IMR-90 (cell line): ENCODE measurements around the gene ZNF692. TPM values are rescaled to one million over a fixed set of nuclear protein-coding genes. Genes with fewer than 3 reads are reported as not detected.

Experiments
- ATAC-seq: fragments of 200-7000 bp; cut with Tn5 transposase; 2 replicates; pipeline ENCODE4 v1.9.1; 2020; ENCODE audit warnings: low read depth, mild to moderate bottlenecking, moderate library complexity
- BruUV-seq: library from RNA; stranded (reverse); fragments of 400-500 nt; replicated peaks from 2 replicates; lab custom pipeline; 2021; lab: Mats Ljungman, UMichigan
- CTCF ChIA-PET: fragments of 300-600 bp; formaldehyde crosslinking; extraction: SDS; loops from one replicate; lab custom pipeline; 2021; ENCODE audit warnings: antibody characterized with exemption; lab: Yijun Ruan, JAX
- POLR2A ChIA-PET: fragments of 300-600 bp; sonication (Branson Sonifier 250); formaldehyde crosslinking; loops from one replicate; lab custom pipeline; 2022; ENCODE audit warnings: antibody characterized with exemption; ENCODE audit not compliant: unreplicated experiment; lab: Charles Lee
- DNase-seq: peaks from one replicate; pipeline ENCODE4 v3.0.0; 2013
- H2AFZ ChIP-seq: replicated peaks from 2 replicates; pipeline ENCODE3; 2013; ENCODE audit warnings: low read length, mild to moderate bottlenecking; ENCODE audit not compliant: poor library complexity
- H2AK5ac ChIP-seq: 2 replicates; pipeline ENCODE4 v1.6.1; 2013; ENCODE audit warnings: low read depth, low read length, inconsistent platforms
- H2AK9ac ChIP-seq: replicated peaks from 2 replicates; pipeline ENCODE3; 2013; ENCODE audit warnings: mild to moderate bottlenecking, low read depth, low read length, moderate library complexity; ENCODE audit not compliant: poor library complexity
- H2BK120ac ChIP-seq: 2 replicates; pipeline ENCODE4 v1.6.1; 2013; ENCODE audit warnings: low read depth, low read length, inconsistent platforms
- H2BK15ac ChIP-seq: 3 replicates; pipeline ENCODE4 v1.6.1; 2013; ENCODE audit warnings: low read depth, low read length, inconsistent platforms
- H2BK20ac ChIP-seq: 2 replicates; pipeline ENCODE4 v1.6.1; 2013; ENCODE audit warnings: low read depth, mild to moderate bottlenecking, inconsistent platforms, low read length, moderate library complexity
- H2BK5ac ChIP-seq: 2 replicates; pipeline ENCODE4 v1.6.1; 2013; ENCODE audit warnings: mild to moderate bottlenecking, low read depth, low read length, inconsistent platforms; ENCODE audit not compliant: poor library complexity, severe bottlenecking
- H3K14ac ChIP-seq: replicated peaks from 2 replicates; pipeline ENCODE4 v1.6.1; 2013; ENCODE audit warnings: low read depth, low read length, inconsistent platforms
- H3K18ac ChIP-seq: 2 replicates; pipeline ENCODE4 v1.6.1; 2013; ENCODE audit warnings: low read depth, low read length, control low read depth
- H3K23ac ChIP-seq: 2 replicates; pipeline ENCODE4 v1.6.1; 2013; ENCODE audit warnings: low read depth, low read length, inconsistent platforms
- H3K27ac ChIP-seq: 2 replicates; pipeline ENCODE4 v1.5.1; 2013; ENCODE audit warnings: mild to moderate bottlenecking, control low read depth, low read length; ENCODE audit not compliant: insufficient read depth
- H3K27me3 ChIP-seq: 2 replicates; pipeline ENCODE4 v1.6.1; 2013; ENCODE audit warnings: low read length; ENCODE audit not compliant: control insufficient read depth, insufficient read depth
- H3K36me3 ChIP-seq: 2 replicates; pipeline ENCODE4 v1.6.1; 2013; ENCODE audit warnings: low read length, mixed read lengths; ENCODE audit not compliant: control insufficient read depth, insufficient read depth
- H3K4ac ChIP-seq: 2 replicates; pipeline ENCODE4 v1.6.1; 2013; ENCODE audit warnings: low read depth, low read length, inconsistent platforms
- H3K4me1 ChIP-seq: 2 replicates; pipeline ENCODE4 v1.6.1; 2013; ENCODE audit warnings: low read length, mixed read lengths; ENCODE audit not compliant: control insufficient read depth, insufficient read depth
- H3K4me2 ChIP-seq: 2 replicates; pipeline ENCODE4 v1.6.1; 2013; ENCODE audit warnings: low read depth, mild to moderate bottlenecking, control low read depth, low read length, moderate library complexity
- H3K4me3 ChIP-seq: 2 replicates; pipeline ENCODE4 v1.5.1; 2013; ENCODE audit warnings: low read depth, mild to moderate bottlenecking, control low read depth, low read length, moderate library complexity; ENCODE audit not compliant: insufficient read depth
- H3K56ac ChIP-seq: 2 replicates; pipeline ENCODE4 v1.6.1; 2013; ENCODE audit warnings: low read length, inconsistent platforms; ENCODE audit not compliant: insufficient read depth; ENCODE audit errors: extremely low read depth
- H3K79me1 ChIP-seq, 2 experiments: 2 replicates each; pipeline ENCODE4 v1.6.1; 2013; ENCODE audit warnings: low read length in 2 of 2, inconsistent platforms in 1 of 2, low read depth in 1 of 2
- H3K9ac ChIP-seq: 2 replicates; pipeline ENCODE4 v1.6.1; 2013; ENCODE audit warnings: low read depth, low read length, control low read depth
- H3K9me1 ChIP-seq: 2 replicates; pipeline ENCODE4 v1.6.1; 2013; ENCODE audit warnings: low read length, inconsistent platforms; ENCODE audit not compliant: insufficient read depth
- H3K9me3 ChIP-seq: 2 replicates; pipeline ENCODE4 v1.6.1; 2013; ENCODE audit warnings: low read length; ENCODE audit not compliant: control insufficient read depth, insufficient read depth
- H4K20me1 ChIP-seq: 2 replicates; pipeline ENCODE4 v1.6.1; 2013; ENCODE audit warnings: low read length, inconsistent platforms; ENCODE audit not compliant: insufficient read depth
- H4K5ac ChIP-seq: 2 replicates; pipeline ENCODE4 v1.6.1; 2013; ENCODE audit warnings: mild to moderate bottlenecking, low read depth, low read length, control low read depth
- H4K8ac ChIP-seq, 2 experiments: 2 replicates each; pipeline ENCODE4 v1.6.1; 2013; ENCODE audit warnings: low read depth in 2 of 2, low read length in 2 of 2, control low read depth in 1 of 2, inconsistent platforms in 1 of 2
- H4K91ac ChIP-seq: 2 replicates; pipeline ENCODE4 v1.6.1; 2013; ENCODE audit warnings: low read depth, low read length, inconsistent platforms; ENCODE audit not compliant: insufficient read depth
- BHLHE40 ChIP-seq: fragments of 150-350 bp; IDR thresholded peaks from 2 replicates; pipeline ENCODE4 v1.6.1; 2016; ENCODE audit warnings: mild to moderate bottlenecking, low read depth, low read length
- CEBPB ChIP-seq: IDR thresholded peaks from 2 replicates; pipeline ENCODE4 v1.6.1; 2012; ENCODE audit warnings: low read depth, low read length, improper control_type of control experiment
- CHD1 ChIP-seq: IDR thresholded peaks from 2 replicates; pipeline ENCODE4 v1.6.1; 2012; ENCODE audit warnings: low read depth, low read length, improper control_type of control experiment
- CTCF ChIP-seq: conservative IDR thresholded peaks from 2 replicates; pipeline ENCODE4 v1.5.1; 2012; ENCODE audit warnings: mild to moderate bottlenecking, low read depth, low read length, improper control_type of control experiment
- ELK1 ChIP-seq: fragments of 150-350 bp; IDR thresholded peaks from 2 replicates; pipeline ENCODE4 v1.6.1; 2016; ENCODE audit warnings: low read depth, mild to moderate bottlenecking, low read length, moderate library complexity, borderline replicate concordance
- FOS ChIP-seq: fragments of 150-350 bp; IDR thresholded peaks from 2 replicates; pipeline ENCODE4 v1.6.1; 2016; ENCODE audit warnings: low read depth, low read length
- MAFK ChIP-seq: IDR thresholded peaks from 2 replicates; pipeline ENCODE4 v1.6.1; 2012; ENCODE audit warnings: low read depth, low read length, improper control_type of control experiment
- MAZ ChIP-seq: IDR thresholded peaks from 2 replicates; pipeline ENCODE4 v1.6.1; 2012; ENCODE audit warnings: low read depth, mild to moderate bottlenecking, low read length, improper control_type of control experiment, moderate library complexity, borderline replicate concordance
- MXI1 ChIP-seq: IDR thresholded peaks from 2 replicates; pipeline ENCODE4 v1.6.1; 2012; ENCODE audit warnings: low read depth, mild to moderate bottlenecking, low read length, moderate library complexity, borderline replicate concordance
- NFE2L2 ChIP-seq: fragments of 150-350 bp; IDR thresholded peaks from 2 replicates; pipeline ENCODE4 v1.6.1; 2016; ENCODE audit warnings: low read depth, mild to moderate bottlenecking, low read length
- POLR2A ChIP-seq: IDR thresholded peaks from 2 replicates; pipeline ENCODE4 v1.6.1; 2012; ENCODE audit warnings: mild to moderate bottlenecking, low read depth, low read length
- RAD21 ChIP-seq: IDR thresholded peaks from 2 replicates; pipeline ENCODE4 v1.6.1; 2012; ENCODE audit warnings: low read length, improper control_type of control experiment
- RCOR1 ChIP-seq: IDR thresholded peaks from 2 replicates; pipeline ENCODE4 v1.6.1; 2012; ENCODE audit warnings: mild to moderate bottlenecking, low read length, improper control_type of control experiment; ENCODE audit not compliant: insufficient replicate concordance
- RFX5 ChIP-seq: IDR thresholded peaks from 2 replicates; pipeline ENCODE4 v1.8.0; 2012; ENCODE audit warnings: low read depth, mild to moderate bottlenecking, low read length, moderate library complexity
- SMC3 ChIP-seq: fragments of 150-350 bp; IDR thresholded peaks from 2 replicates; pipeline ENCODE4 v1.6.1; 2016; ENCODE audit warnings: low read depth, mild to moderate bottlenecking, antibody characterized with exemption, low read length, moderate library complexity
- WGBS, 2 experiments: methylation state at CpG; one replicate each; pipeline versions ENCODE4 v1.1.5 to v1.1.7; 2013; ENCODE audit warnings: missing lambda C conversion rate in 2 of 2; ENCODE audit not compliant: insufficient read length in 1 of 2; ENCODE audit errors: extremely low coverage in 2 of 2; 5-methylcytosine and 5-hydroxymethylcytosine counted together
- dilution Hi-C: fragments of 300-500 bp; cut with HindIII; formaldehyde crosslinking; loops from one replicate; pipeline ENCODE4 v1.14.3; 2018; ENCODE audit warnings: low sequenced_read_pairs; ENCODE audit not compliant: unreplicated experiment
- in situ Hi-C: fragments of 300-500 bp; cut with MboI; formaldehyde crosslinking; loops from 3 replicates; pipeline ENCODE4 v1.14.3; 2019; ENCODE audit warnings: low sequenced_read_pairs, inconsistent platforms, mixed read lengths
- intact Hi-C: fragments of 100-400 bp; cut with micrococcal nuclease; formaldehyde crosslinking; loops from 2 replicates; pipeline ENCODE4 v1.10.0; 2022
- polyA plus RNA-seq, 3 experiments: library from polyadenylated mRNA; depleted of rRNA; stranded (reverse); fragments of >200 nt; gene quantifications; 2 replicates each; pipeline ENCODE4 v1.2.3, GENCODE V29; 2012; ENCODE audit warnings: low replicate concordance in 1 of 3
- total RNA-seq: library from RNA; depleted of rRNA; stranded (reverse); fragments of >200 nt; gene quantifications from 2 replicates; pipeline ENCODE4 v1.2.3, GENCODE V29; 2012
- TF ChIP-seq, protein P1 (sequence below): fragments of 150-350 bp; IDR thresholded peaks from 2 replicates; pipeline ENCODE4 v1.6.1; 2017; ENCODE audit warnings: mild to moderate bottlenecking, antibody characterized with exemption, low read length, low read depth

Gene ZNF692
- total and polyA plus RNA-seq, 2 of the 4 experiments (the other 2 are of a cell fraction) = 7.3 to 50.4 TPM

DNA sequence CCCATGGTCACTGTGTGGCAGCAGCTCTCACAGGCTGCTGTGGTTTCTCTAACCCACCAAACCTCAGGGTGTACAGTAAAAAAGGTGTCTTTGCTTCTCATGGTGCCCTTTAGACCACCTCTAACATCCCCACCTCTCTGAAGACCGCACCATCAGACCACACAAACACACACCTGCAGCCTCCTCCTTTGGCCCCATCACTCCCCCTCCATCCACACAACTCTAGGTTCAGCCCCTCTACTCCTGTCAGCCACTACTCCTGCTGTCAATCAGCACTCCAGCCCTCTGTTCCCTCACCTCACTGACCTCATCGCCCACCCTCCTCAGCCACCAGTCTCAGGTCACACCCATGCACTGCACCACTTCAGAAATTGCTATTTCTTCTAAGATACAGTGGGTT, 7.5 kb downstream of the ZNF692 start:
- H2BK15ac ChIP-seq = no peak overlapping the region
- H3K27me3 ChIP-seq = no peaks in the 10 kb centered on the region
- H3K36me3 ChIP-seq = peaks cover 62% of the 10 kb centered on the region
- no peak for DNase-seq
- ChIA-PET POLR2A (no interaction called here), CTCF (no interaction called here)
- in situ Hi-C loops = no loop called here
- H3K14ac ChIP-seq = no peak overlapping the region
- no peak overlapping the region for H2AK9ac ChIP-seq
- H3K79me1 ChIP-seq = peaks cover 11 to 21% of the 10 kb centered on the region in 2 experiments
- H4K20me1 ChIP-seq = no peaks in the 10 kb centered on the region; the same call in 1 of the 2 replicates
- intact Hi-C loops = no loop called here
- no peak overlapping the region for H3K4me3 ChIP-seq
- no peak for TF ChIP-seq POLR2A
- no peak for TF ChIP-seq MAFK
- TF ChIP-seq MAZ = no peak
- no peak for TF ChIP-seq NFE2L2
- TF ChIP-seq CTCF = no peak
- TF ChIP-seq ELK1 = no peak
- no peak for TF ChIP-seq RAD21
- TF ChIP-seq RCOR1 = no peak
- no peak for TF ChIP-seq RFX5
- no peak for TF ChIP-seq MXI1
- TF ChIP-seq CHD1 = no peak
- no peak for TF ChIP-seq CEBPB
- TF ChIP-seq, protein P1, sequence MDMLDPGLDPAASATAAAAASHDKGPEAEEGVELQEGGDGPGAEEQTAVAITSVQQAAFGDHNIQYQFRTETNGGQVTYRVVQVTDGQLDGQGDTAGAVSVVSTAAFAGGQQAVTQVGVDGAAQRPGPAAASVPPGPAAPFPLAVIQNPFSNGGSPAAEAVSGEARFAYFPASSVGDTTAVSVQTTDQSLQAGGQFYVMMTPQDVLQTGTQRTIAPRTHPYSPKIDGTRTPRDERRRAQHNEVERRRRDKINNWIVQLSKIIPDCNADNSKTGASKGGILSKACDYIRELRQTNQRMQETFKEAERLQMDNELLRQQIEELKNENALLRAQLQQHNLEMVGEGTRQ = no peak
- TF ChIP-seq SMC3 = no peak
- TF ChIP-seq BHLHE40 = no peak
- TF ChIP-seq FOS = no peak
- no peak overlapping the region for H3K18ac ChIP-seq
- H3K4me1 ChIP-seq = no peaks in the 10 kb centered on the region
- no peak overlapping the region for H3K4ac ChIP-seq
- dilution Hi-C loops = no loop called here
- H3K27ac ChIP-seq = no peak overlapping the region
- BruUV-seq = no TSS peak
- H4K91ac ChIP-seq = no peak overlapping the region
- H4K8ac ChIP-seq = no peak overlapping the region
- H2AFZ ChIP-seq = no peak overlapping the region
- no peak overlapping the region for H3K23ac ChIP-seq
- no peak overlapping the region for H2BK20ac ChIP-seq
- peaks cover 13% of the 10 kb centered on the region; the same call in 1 of the 2 replicates for H3K9me1 ChIP-seq
- H4K5ac ChIP-seq = no peak overlapping the region
- H3K9me3 ChIP-seq = no peaks in the 10 kb centered on the region
- ATAC-seq = no peak
- H2BK120ac ChIP-seq = no peak overlapping the region
- H2BK5ac ChIP-seq = no peak overlapping the region
- no peak overlapping the region for H3K9ac ChIP-seq
- H3K4me2 ChIP-seq = no peak overlapping the region
- H2AK5ac ChIP-seq = no peak overlapping the region
- no CpG with 5 or more reads among the region's 2 CpGs for WGBS, 2 experiments
- no peak overlapping the region for H3K56ac ChIP-seq
